ENCODE measurements around the gene BAK1. TPM values are rescaled to one million over a fixed set of nuclear protein-coding genes. Genes with fewer than 3 reads are reported as not detected.

Gene BAK1
- 17.9 and 18.6 TPM in 2 replicates for total RNA-seq

GRCh38 chr6:33579828-33580714 lies at the start of gene BAK1:
TSS of gene BAK1 (minus strand) at chr6:33580276. CDS start at chr6:33577604, 2,672 bp downstream.
- TF ChIP-seq CTCF (conservative IDR thresholded peaks at IDR 0.05; ENCODE audit: low read depth, low read length) = peak; percentile 52
- peak within 1 kb of the TSS; percentile 100 for H3K4me3 ChIP-seq (ENCODE audit: low read depth, low read length)
- DNase-seq (ENCODE audit: low read depth) = no peak

GRCh38 chr6:33628401-33628964 lies 48.4 kb upstream of the BAK1 start:
- DNase-seq (ENCODE audit: low read depth) = no peak
- TF ChIP-seq CTCF (conservative IDR thresholded peaks at IDR 0.05; ENCODE audit: low read depth, low read length) = no peak
- H3K4me3 ChIP-seq (ENCODE audit: low read depth, low read length) = no peak overlapping the region

- no peak for DNase-seq (ENCODE audit: low read depth)
- no peak overlapping the region for H3K4me3 ChIP-seq (ENCODE audit: low read depth, low read length)
- no peak for TF ChIP-seq CTCF (conservative IDR thresholded peaks at IDR 0.05; ENCODE audit: low read depth, low read length)
Measured at GRCh38 chr6:33627876-33628275, 47.8 kb upstream of the BAK1 start.

GRCh38 chr6:33624856-33625255 lies 44.8 kb upstream of the BAK1 start:
- DNase-seq (ENCODE audit: low read depth) = no peak
- no peak for TF ChIP-seq CTCF (conservative IDR thresholded peaks at IDR 0.05; ENCODE audit: low read depth, low read length)
- peak overlapping the region; percentile 18 for H3K4me3 ChIP-seq (ENCODE audit: low read depth, low read length)

- DNase-seq (ENCODE audit: low read depth) = no peak
- H3K4me3 ChIP-seq (ENCODE audit: low read depth, low read length) = peak overlapping the region; percentile 94
- no peak for TF ChIP-seq CTCF (conservative IDR thresholded peaks at IDR 0.05; ENCODE audit: low read depth, low read length)
Measured at GRCh38 chr6:33623895-33624381, 43.9 kb upstream of the BAK1 start.

- no peak for TF ChIP-seq CTCF (conservative IDR thresholded peaks at IDR 0.05; ENCODE audit: low read depth, low read length)
- DNase-seq (ENCODE audit: low read depth) = no peak
Measured at GRCh38 chr6:33622456-33623431, 42.7 kb upstream of the BAK1 start.

More at GRCh38 chr6:33622456-33623431, 42.7 kb upstream of the BAK1 start:
- peak overlapping the region; percentile 94 for H3K4me3 ChIP-seq (ENCODE audit: low read depth, low read length)

Data from epithelial cell of proximal tubule (primary cell).